ENCODE results near the gene NPBWR2. TPM values are rescaled to one million over a fixed set of nuclear protein-coding genes. Genes with fewer than 3 reads are reported as not detected.

Gene NPBWR2
- total RNA-seq, 4 donors from 2014 or later: not detected

GRCh38 chr20:64086801-64087200 is 20.6 kb downstream of the NPBWR2 start:
- DNase-seq: no peak
- Histone ChIP-seq H3K4me1 (peaks cover 14 to 33% (median 15%) of the 10 kb centered on the region in 3 donors), H3K9me3 (no peaks in the 10 kb centered on the region), H3K4me3 (no peak overlapping the region), H3K27ac (no peak overlapping the region), H3K36me3 (no peaks in the 10 kb centered on the region), H3K27me3 (peaks cover 0 to 81% (median 9%) of the 10 kb centered on the region in 4 donors)
- 56 to 74% methylated on average over 7 to 11 of the region's 11 CpGs for WGBS, 2 donors
- no peak for TF ChIP-seq POLR2A (IDR thresholded peaks at IDR 0.05)
- TF ChIP-seq CTCF (IDR thresholded peaks at IDR 0.05): no peak
- intact Hi-C loops (cut with DNase I): no loop called here

- intact Hi-C loops (cut with DNase I): no loop called here
- peaks cover 14 to 49% (median 15%) of the 10 kb centered on the region in 3 donors for H3K4me1 ChIP-seq
- 0% methylated on average over 3 of the region's 23 CpGs; no CpG with 5 or more reads in 1 of the 2 donors for WGBS, 2 donors
- H3K9me3 ChIP-seq: no peaks in the 10 kb centered on the region
- TF ChIP-seq CTCF (IDR thresholded peaks at IDR 0.05) (no peak), POLR2A (IDR thresholded peaks at IDR 0.05) (no peak)
- peaks cover 0 to 77% (median 9%) of the 10 kb centered on the region in 4 donors for H3K27me3 ChIP-seq
- no peak overlapping the region for H3K4me3 ChIP-seq
- no peak overlapping the region for H3K27ac ChIP-seq
- H3K36me3 ChIP-seq: no peaks in the 10 kb centered on the region
- DNase-seq: no peak
Observed at GRCh38 chr20:64084685-64085152, 22.6 kb downstream of the NPBWR2 start.

GRCh38 chr20:64083804-64084684 is 23.3 kb downstream of the NPBWR2 start, which contains the start of gene LKAAEAR1:
Gene LKAAEAR1 (minus strand): TSS chr20:64084398. CDS start chr20:64084219, 179 bp downstream.
- TF ChIP-seq CTCF (IDR thresholded peaks at IDR 0.05) (no peak), POLR2A (IDR thresholded peaks at IDR 0.05) (no peak)
- WGBS, 2 donors: 3% methylated on average over 36 of the region's 86 CpGs; no CpG with 5 or more reads in 1 of the 2 donors
- Histone ChIP-seq H3K36me3 (no peaks in the 10 kb centered on the region), H3K4me3 (peak within 1 kb of the TSS; percentile 31 to 83 (median 50)), H3K4me1 (peaks cover 17 to 55% (median 20%) of the 10 kb centered on the region in 3 donors), H3K27me3 (peaks cover 0 to 70% (median 9%) of the 10 kb centered on the region in 4 donors), H3K9me3 (no peaks in the 10 kb centered on the region), H3K27ac (no peak within 1 kb of the TSS)
- DNase-seq: no peak
- intact Hi-C loops (cut with DNase I): no loop called here

GRCh38 chr20:64083378-64083803 is 24.0 kb downstream of the NPBWR2 start:
- TF ChIP-seq POLR2A (IDR thresholded peaks at IDR 0.05) (no peak), CTCF (IDR thresholded peaks at IDR 0.05) (peak in 5 of 6 experiments; percentile 46 to 64 (median 59))
- Histone ChIP-seq H3K27ac (no peak overlapping the region), H3K4me1 (peaks cover 24 to 61% (median 27%) of the 10 kb centered on the region in 3 donors), H3K4me3 (peak overlapping the region; percentile 31 to 83 (median 50)), H3K36me3 (no peaks in the 10 kb centered on the region), H3K27me3 (peaks cover 0 to 63% (median 9%) of the 10 kb centered on the region in 4 donors), H3K9me3 (no peaks in the 10 kb centered on the region)
- intact Hi-C loops (cut with DNase I): no loop called here
- WGBS, 2 donors: 0% methylated on average over 12 of the region's 52 CpGs; no CpG with 5 or more reads in 1 of the 2 donors
- no peak for DNase-seq
